ENCODE data around the gene NIN.
"Not testable (repeated sequence)": the region's sequence is repeated elsewhere in the genome, so short reads cannot be mapped to it uniquely, and the experiment has no call there.

The NIN gene

GRCh38 chr14:50819303-50819702, 11.7 kb downstream of the NIN start:
- not testable (repeated sequence) for DNase-seq

DNA sequence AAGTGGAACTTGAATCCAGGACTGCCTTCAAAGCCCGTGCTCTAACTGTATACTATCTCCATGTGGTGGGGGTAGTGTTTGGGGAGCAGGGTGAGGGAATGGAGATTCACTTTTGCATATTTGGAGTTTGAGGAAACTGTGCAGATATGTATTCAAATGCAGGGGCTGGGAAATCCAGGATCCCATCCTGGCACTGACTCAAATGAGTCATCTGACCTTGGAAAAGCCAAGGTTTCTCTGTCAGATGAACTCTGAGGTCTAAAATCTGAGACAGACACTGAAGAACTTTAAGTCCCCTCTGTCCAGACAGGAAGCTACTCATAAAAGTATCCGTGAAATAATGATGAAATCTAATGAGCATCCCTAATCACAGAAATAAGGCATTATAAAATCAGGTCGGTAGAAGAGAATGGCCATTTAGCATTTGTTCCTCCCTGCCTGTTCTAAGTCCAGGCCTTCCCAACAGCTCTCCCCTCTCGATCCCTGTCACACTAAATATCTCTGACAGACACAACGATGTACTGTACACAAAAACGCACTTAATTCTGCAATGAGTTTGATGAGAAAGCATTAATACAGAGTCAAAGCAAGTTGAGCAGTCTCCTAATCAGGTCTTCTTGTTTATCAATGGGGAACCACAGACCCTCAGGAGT, 14.4 kb downstream of the NIN start:
- DNase-seq = no peak

- DNase-seq = not testable (repeated sequence)
Measured at GRCh38 chr14:50815526-50815925, 15.4 kb downstream of the NIN start.

GRCh38 chr14:50815058-50815457, 15.9 kb downstream of the NIN start:
- not testable (repeated sequence) for DNase-seq

GRCh38 chr14:50814161-50814560, 16.8 kb downstream of the NIN start:
- no peak for DNase-seq

- DNase-seq = no peak
Measured at GRCh38 chr14:50813544-50813863, 17.5 kb downstream of the NIN start.

- DNase-seq = no peak
Measured at GRCh38 chr14:50812856-50813543, 18.0 kb downstream of the NIN start.

- no peak for DNase-seq
Measured at GRCh38 chr14:50812180-50812579, 18.8 kb downstream of the NIN start.

GRCh38 chr14:50808053-50808452, 22.9 kb downstream of the NIN start:
- DNase-seq = no peak

- no peak for DNase-seq
Measured at GRCh38 chr14:50806241-50806933, 24.6 kb downstream of the NIN start.

GRCh38 chr14:50805396-50805795, 25.6 kb downstream of the NIN start:
- DNase-seq = no peak

DNA sequence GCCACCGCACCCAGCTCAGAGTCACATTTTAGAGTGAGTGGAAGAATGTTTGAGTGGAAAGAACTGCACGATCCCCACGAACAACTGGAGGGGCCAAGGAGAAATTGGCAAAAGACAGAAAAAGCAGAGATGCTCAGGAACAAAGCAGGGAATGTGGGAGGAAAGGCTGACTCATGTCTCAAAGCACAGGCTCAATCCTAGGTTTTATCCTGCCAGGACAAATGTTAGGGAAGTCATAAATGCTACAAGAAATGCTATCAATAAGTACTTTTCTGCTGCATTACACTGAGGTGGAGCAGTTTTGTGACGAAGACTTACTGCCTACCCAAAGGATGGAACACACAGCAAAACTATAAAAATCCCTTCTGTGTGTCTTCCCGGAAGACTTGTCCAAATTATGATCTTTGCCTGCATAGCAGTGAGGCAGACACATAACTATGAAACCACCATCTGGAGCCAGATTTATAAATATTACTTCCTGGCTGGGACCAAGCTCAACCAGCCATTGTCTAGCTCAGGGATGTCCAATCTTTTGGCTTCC, 26.7 kb downstream of the NIN start:
- peak in 3 of 51 donors; percentile 7 to 48 (median 22) for DNase-seq

DNA sequence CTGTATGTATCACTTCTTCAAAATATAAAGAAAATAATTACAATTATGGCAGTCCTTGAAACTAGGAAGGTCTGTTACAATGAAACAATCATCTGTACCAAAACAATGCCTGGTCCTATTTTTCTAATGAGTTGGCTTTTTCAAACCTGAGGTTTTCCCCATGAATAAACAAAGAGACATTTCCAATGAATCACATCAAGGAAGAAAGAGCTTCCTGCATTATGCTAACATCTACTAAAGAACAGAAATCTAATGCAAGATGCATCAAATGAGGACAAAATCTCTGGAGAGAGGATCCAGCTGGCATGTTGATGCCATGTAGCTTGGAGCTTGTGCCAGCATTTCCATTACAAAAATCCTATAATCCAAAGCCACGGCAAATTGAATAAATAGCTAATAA, 29.3 kb downstream of the NIN start:
- DNase-seq = no peak

GRCh38 chr14:50800032-50800431, 30.9 kb downstream of the NIN start:
- DNase-seq = no peak

- no peak for DNase-seq
Measured at GRCh38 chr14:50798048-50798421, 32.9 kb downstream of the NIN start.

- DNase-seq = peak in 2 of 51 donors; percentile 22 to 45
Measured at GRCh38 chr14:50797250-50798047, 33.5 kb downstream of the NIN start.

GRCh38 chr14:50796390-50796789, 34.6 kb downstream of the NIN start:
- DNase-seq = no peak

- DNase-seq = no peak
Measured at GRCh38 chr14:50795909-50796308, 35.1 kb downstream of the NIN start.

GRCh38 chr14:50795142-50795541, 35.8 kb downstream of the NIN start:
- DNase-seq = no peak

GRCh38 chr14:50794068-50794645, 36.8 kb downstream of the NIN start:
- DNase-seq = no peak

GRCh38 chr14:50792634-50793068, 38.3 kb downstream of the NIN start:
- DNase-seq = peak in 2 of 51 donors; percentile 10 to 51
